GM19395 (cell line): ENCODE measurements around the gene EXOC4.

Experiments used
- ATAC-seq: cut with Tn5 transposase; IDR thresholded peaks from one replicate; pipeline ENCODE4 v1.9.1; 2021; ENCODE audit warnings: mild to moderate bottlenecking, moderate library complexity; ENCODE audit not compliant: unreplicated experiment

EXOC4 gene

GRCh38 chr7:134081695-134082094 is 828.8 kb downstream of the EXOC4 start:
- no peak for ATAC-seq

GRCh38 chr7:134083766-134084487 is 831.0 kb downstream of the EXOC4 start:
- no peak for ATAC-seq

GRCh38 chr7:134084488-134085144 is 831.7 kb downstream of the EXOC4 start:
- ATAC-seq = no peak

- no peak for ATAC-seq
Observed at GRCh38 chr7:134085311-134085710, 832.4 kb downstream of the EXOC4 start.

- ATAC-seq = no peak
Observed at GRCh38 chr7:134086998-134087735, 834.3 kb downstream of the EXOC4 start.

- no peak for ATAC-seq
Observed at GRCh38 chr7:134088199-134088598, 835.3 kb downstream of the EXOC4 start.

- ATAC-seq = no peak
Observed at GRCh38 chr7:134089446-134089845, 836.6 kb downstream of the EXOC4 start.

GRCh38 chr7:134098072-134098471 is 845.2 kb downstream of the EXOC4 start:
- no peak for ATAC-seq

- no peak for ATAC-seq
Observed at GRCh38 chr7:134101716-134102115, 848.8 kb downstream of the EXOC4 start.

- no peak for ATAC-seq
Observed at GRCh38 chr7:134104166-134104565, 851.3 kb downstream of the EXOC4 start.

GRCh38 chr7:134105841-134106240 is 853.0 kb downstream of the EXOC4 start:
- ATAC-seq = no peak

- ATAC-seq = no peak
Observed at GRCh38 chr7:134108802-134109201, 855.9 kb downstream of the EXOC4 start.

GRCh38 chr7:134113655-134114054 is 860.8 kb downstream of the EXOC4 start:
- no peak for ATAC-seq

GRCh38 chr7:134114992-134115391 is 862.1 kb downstream of the EXOC4 start:
- no peak for ATAC-seq
